Activated CD4-positive, alpha-beta memory T cell treated with anti-CD3 and anti-CD28 coated beads for 36 hours (primary cell): ENCODE results near the gene ABHD15. TPM values are rescaled to one million over a fixed set of nuclear protein-coding genes. Genes with fewer than 3 reads are reported as not detected.

Source experiments
- total RNA-seq, 2 experiments: library from RNA; stranded (reverse); gene quantifications; one replicate each; pipeline ENCODE4 v1.2.3, GENCODE V29; 2021

Gene ABHD15
- total RNA-seq, 2 experiments from 2014 or later, result 8.9 to 9.8 TPM

Other genes with a start within 250 kb of the ABHD15 start
- gene TAOK1, start 176.7 kb downstream of the ABHD15 start, total RNA-seq, result 10 to 100 TPM; 29.8 to 34.3 TPM
- 10 to 100 TPM; 54.2 to 55.3 TPM for gene TP53I13, start 1.7 kb upstream of the ABHD15 start, total RNA-seq
- gene GIT1, start 22.6 kb upstream of the ABHD15 start, total RNA-seq, result 10 to 100 TPM; 51.3 to 54.4 TPM
- 10 to 100 TPM; 14.1 to 15.1 TPM for gene ANKRD13B, start 26.1 kb upstream of the ABHD15 start, total RNA-seq
- gene CORO6, start 55.9 kb upstream of the ABHD15 start, total RNA-seq, result 10 to 100 TPM; 21.3 to 22.1 TPM